Kidney epithelial cell (primary cell): Measurements from ENCODE around the gene SUCLG1. TPM values are rescaled to one million over a fixed set of nuclear protein-coding genes. Genes with fewer than 3 reads are reported as not detected.

Experiments used
- DNase-seq: peaks from one replicate; pipeline ENCODE4 v3.0.0-alpha.2; 2010; ENCODE audit warnings: low read depth
- H3K27me3 ChIP-seq: 2 replicates; pipeline ENCODE4 v1.6.0; 2011; ENCODE audit warnings: low read length; ENCODE audit not compliant: control insufficient read depth, insufficient read depth
- H3K36me3 ChIP-seq: 2 replicates; pipeline ENCODE4 v1.5.1; 2011; ENCODE audit warnings: low read length; ENCODE audit not compliant: control insufficient read depth, insufficient read depth
- H3K4me3 ChIP-seq: 2 replicates; pipeline ENCODE4 v1.5.1; 2011; ENCODE audit warnings: low read depth, mild to moderate bottlenecking, control low read depth, low read length
- CTCF ChIP-seq: IDR thresholded peaks from 2 replicates; pipeline ENCODE4 v1.5.1; 2011; ENCODE audit warnings: mild to moderate bottlenecking, moderate library complexity, low read length, control low read depth, inconsistent platforms; ENCODE audit not compliant: insufficient read depth, poor library complexity, severe bottlenecking
- total RNA-seq: library from RNA; depleted of rRNA; stranded (reverse); fragments of >200 nt; gene quantifications from 2 replicates; pipeline ENCODE4 v1.2.3, GENCODE V29; 2015

SUCLG1 gene
- total RNA-seq, 1 donor from 2014 or later: 54.4 TPM

- Histone ChIP-seq H3K4me3 (no peak overlapping the region), H3K27me3 (no peaks in the 10 kb centered on the region), H3K36me3 (peaks cover 3% of the 10 kb centered on the region)
- TF ChIP-seq CTCF: no peak
- DNase-seq: no peak
Observed at GRCh38 chr2:84427235-84428138, 31.6 kb downstream of the SUCLG1 start.

GRCh38 chr2:84425310-84425709, 33.8 kb downstream of the SUCLG1 start:
- H3K27me3 ChIP-seq: no peaks in the 10 kb centered on the region
- no peak for DNase-seq
- no peak for TF ChIP-seq CTCF
- no peak overlapping the region for H3K4me3 ChIP-seq
- peaks cover 3% of the 10 kb centered on the region for H3K36me3 ChIP-seq

GRCh38 chr2:84424152-84424551, 34.9 kb downstream of the SUCLG1 start:
- peak; percentile 52 for TF ChIP-seq CTCF
- no peak overlapping the region for H3K4me3 ChIP-seq
- peaks cover 3% of the 10 kb centered on the region for H3K36me3 ChIP-seq
- DNase-seq: no peak
- no peaks in the 10 kb centered on the region for H3K27me3 ChIP-seq

GRCh38 chr2:84421791-84422190, 37.3 kb downstream of the SUCLG1 start:
- H3K4me3 ChIP-seq: no peak overlapping the region

GRCh38 chr2:84421197-84421596, 37.9 kb downstream of the SUCLG1 start:
- TF ChIP-seq CTCF: no peak
- DNase-seq: no peak
- peaks cover 3% of the 10 kb centered on the region for H3K36me3 ChIP-seq
- no peak overlapping the region for H3K4me3 ChIP-seq
- no peaks in the 10 kb centered on the region for H3K27me3 ChIP-seq

More at GRCh38 chr2:84421791-84422190, 37.3 kb downstream of the SUCLG1 start:
- no peaks in the 10 kb centered on the region for H3K27me3 ChIP-seq
- no peak for DNase-seq
- H3K36me3 ChIP-seq: peaks cover 3% of the 10 kb centered on the region
- no peak for TF ChIP-seq CTCF
